NT2/D1 (cell line): ENCODE results near the gene CCDC112.

ENCODE experiments used
- SUZ12 ChIP-seq: IDR thresholded peaks from 2 replicates; pipeline ENCODE4 v1.6.1; 2011; ENCODE audit not compliant: insufficient read length, insufficient read depth; ENCODE audit errors: extremely low read depth
- YY1 ChIP-seq: IDR thresholded peaks from 2 replicates; pipeline ENCODE4 v1.6.1; 2011; ENCODE audit not compliant: insufficient read length, insufficient read depth
- ZNF274 ChIP-seq: IDR thresholded peaks from 2 replicates; pipeline ENCODE4 v1.6.1; 2011; ENCODE audit warnings: mild to moderate bottlenecking, low read depth, low read length

GRCh38 chr5:115289104-115289503 lies 7.3 kb downstream of the CCDC112 start:
- TF ChIP-seq ZNF274, result no peak
- no peak for TF ChIP-seq YY1
- TF ChIP-seq SUZ12, result no peak
